ENCODE measurements around the gene CNTNAP5. TPM values are rescaled to one million over a fixed set of nuclear protein-coding genes. Genes with fewer than 3 reads are reported as not detected.

The CNTNAP5 gene
- total RNA-seq, 1 experiment from 2014 or later: not detected

DNA sequence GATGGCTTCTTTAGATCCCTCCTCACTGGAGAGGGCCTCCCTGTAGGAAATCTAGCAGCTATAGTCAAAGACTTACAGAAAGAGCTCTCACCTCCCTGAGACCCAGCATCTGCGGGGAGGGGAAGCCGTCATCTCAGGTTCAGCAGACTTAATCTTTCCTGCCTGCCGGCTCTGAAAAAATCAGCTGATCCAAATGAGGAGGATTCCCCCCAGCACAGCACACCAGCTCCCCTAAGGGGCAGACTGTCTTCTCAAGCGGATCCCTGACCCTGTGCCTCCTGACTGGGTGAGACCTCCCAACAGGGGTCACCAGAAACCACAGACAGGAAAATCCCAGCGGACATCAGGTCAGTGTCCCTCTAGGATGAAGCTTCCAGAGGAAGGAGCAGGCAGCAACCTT is 601.9 kb downstream of the CNTNAP5 start:
- H3K36me3 ChIP-seq (ENCODE audit: control insufficient read depth, insufficient read depth, low read length): no peaks in the 10 kb centered on the region
- ATAC-seq (no peak), DNase-seq (ENCODE audit: low read depth, low spot score) (no peak)
- intact Hi-C loops (cut with micrococcal nuclease; ENCODE audit: unreplicated experiment): no loop called here
- no peaks in the 10 kb centered on the region for H3K27me3 ChIP-seq (ENCODE audit: control insufficient read depth, insufficient read depth, low read length)
- no peak overlapping the region for H3K27ac ChIP-seq (ENCODE audit: low read length)
- TF ChIP-seq POLR2AphosphoS5 (IDR thresholded peaks at IDR 0.05; ENCODE audit: low read depth, low read length) (no peak), SIN3A (IDR thresholded peaks at IDR 0.05; ENCODE audit: borderline replicate concordance, insufficient read depth, low read depth, low read length) (no peak)
- TF ChIP-seq, protein P1, sequence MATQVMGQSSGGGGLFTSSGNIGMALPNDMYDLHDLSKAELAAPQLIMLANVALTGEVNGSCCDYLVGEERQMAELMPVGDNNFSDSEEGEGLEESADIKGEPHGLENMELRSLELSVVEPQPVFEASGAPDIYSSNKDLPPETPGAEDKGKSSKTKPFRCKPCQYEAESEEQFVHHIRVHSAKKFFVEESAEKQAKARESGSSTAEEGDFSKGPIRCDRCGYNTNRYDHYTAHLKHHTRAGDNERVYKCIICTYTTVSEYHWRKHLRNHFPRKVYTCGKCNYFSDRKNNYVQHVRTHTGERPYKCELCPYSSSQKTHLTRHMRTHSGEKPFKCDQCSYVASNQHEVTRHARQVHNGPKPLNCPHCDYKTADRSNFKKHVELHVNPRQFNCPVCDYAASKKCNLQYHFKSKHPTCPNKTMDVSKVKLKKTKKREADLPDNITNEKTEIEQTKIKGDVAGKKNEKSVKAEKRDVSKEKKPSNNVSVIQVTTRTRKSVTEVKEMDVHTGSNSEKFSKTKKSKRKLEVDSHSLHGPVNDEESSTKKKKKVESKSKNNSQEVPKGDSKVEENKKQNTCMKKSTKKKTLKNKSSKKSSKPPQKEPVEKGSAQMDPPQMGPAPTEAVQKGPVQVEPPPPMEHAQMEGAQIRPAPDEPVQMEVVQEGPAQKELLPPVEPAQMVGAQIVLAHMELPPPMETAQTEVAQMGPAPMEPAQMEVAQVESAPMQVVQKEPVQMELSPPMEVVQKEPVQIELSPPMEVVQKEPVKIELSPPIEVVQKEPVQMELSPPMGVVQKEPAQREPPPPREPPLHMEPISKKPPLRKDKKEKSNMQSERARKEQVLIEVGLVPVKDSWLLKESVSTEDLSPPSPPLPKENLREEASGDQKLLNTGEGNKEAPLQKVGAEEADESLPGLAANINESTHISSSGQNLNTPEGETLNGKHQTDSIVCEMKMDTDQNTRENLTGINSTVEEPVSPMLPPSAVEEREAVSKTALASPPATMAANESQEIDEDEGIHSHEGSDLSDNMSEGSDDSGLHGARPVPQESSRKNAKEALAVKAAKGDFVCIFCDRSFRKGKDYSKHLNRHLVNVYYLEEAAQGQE (IDR thresholded peaks at IDR 0.05; ENCODE audit: insufficient read depth in 1 of 2, low read depth in 2 of 2, low read length in 1 of 2): no peak
- H3K4me3 ChIP-seq (ENCODE audit: low read depth in 2 of 2, low read length in 2 of 2): no peak overlapping the region
- in situ Hi-C loops (cut with HindIII; ENCODE audit: low pct_unique_long_range_greater_than_20kb, low sequenced_read_pairs): no loop called here
- H3K4me1 ChIP-seq (ENCODE audit: control insufficient read depth, insufficient read depth, low read length): no peaks in the 10 kb centered on the region
- H3K9me3 ChIP-seq (ENCODE audit: control insufficient read depth, insufficient read depth, low read depth, low read length): no peaks in the 10 kb centered on the region
- BruUV-seq (replicated peaks): no TSS peak
- ChIA-PET CTCF (no interaction called here), POLR2A (no interaction called here)

DNA sequence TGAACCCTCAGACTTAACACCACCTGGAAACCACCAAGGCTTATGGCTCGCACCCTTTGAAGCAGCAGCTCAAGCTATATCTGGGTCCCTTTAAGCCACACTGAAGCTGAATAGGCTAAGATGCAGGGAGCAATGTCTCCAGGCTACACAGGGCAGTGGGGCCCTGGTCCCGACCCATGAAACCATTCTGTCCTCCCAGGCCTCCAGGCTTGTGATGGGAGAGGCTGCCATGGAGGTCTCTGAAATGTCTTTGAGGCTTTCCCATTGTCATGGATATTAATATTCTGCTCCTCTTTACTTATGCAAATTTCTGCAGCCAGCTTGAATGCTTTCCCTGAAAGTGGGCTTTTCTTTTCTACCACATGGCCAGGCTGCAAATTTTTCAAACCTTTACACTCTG is 608.7 kb downstream of the CNTNAP5 start:
- Histone ChIP-seq H3K36me3 (ENCODE audit: control insufficient read depth, insufficient read depth, low read length) (no peaks in the 10 kb centered on the region), H3K27me3 (ENCODE audit: control insufficient read depth, insufficient read depth, low read length) (no peaks in the 10 kb centered on the region), H3K4me3 (ENCODE audit: low read depth in 2 of 2, low read length in 2 of 2) (no peak overlapping the region), H3K4me1 (ENCODE audit: control insufficient read depth, insufficient read depth, low read length) (no peaks in the 10 kb centered on the region), H3K27ac (ENCODE audit: low read length) (no peak overlapping the region), H3K9me3 (ENCODE audit: control insufficient read depth, insufficient read depth, low read depth, low read length) (no peaks in the 10 kb centered on the region)
- ATAC-seq (no peak), DNase-seq (ENCODE audit: low read depth, low spot score) (no peak)
- BruUV-seq (replicated peaks): no TSS peak
- intact Hi-C loops (cut with micrococcal nuclease; ENCODE audit: unreplicated experiment): no loop called here
- POLR2A ChIA-PET: no interaction called here
- in situ Hi-C loops (cut with HindIII; ENCODE audit: low pct_unique_long_range_greater_than_20kb, low sequenced_read_pairs): no loop called here
- CTCF ChIA-PET: no interaction called here
- TF ChIP-seq, protein P1 (IDR thresholded peaks at IDR 0.05; ENCODE audit: insufficient read depth in 1 of 2, low read depth in 2 of 2, low read length in 1 of 2): no peak
- TF ChIP-seq, protein P2, sequence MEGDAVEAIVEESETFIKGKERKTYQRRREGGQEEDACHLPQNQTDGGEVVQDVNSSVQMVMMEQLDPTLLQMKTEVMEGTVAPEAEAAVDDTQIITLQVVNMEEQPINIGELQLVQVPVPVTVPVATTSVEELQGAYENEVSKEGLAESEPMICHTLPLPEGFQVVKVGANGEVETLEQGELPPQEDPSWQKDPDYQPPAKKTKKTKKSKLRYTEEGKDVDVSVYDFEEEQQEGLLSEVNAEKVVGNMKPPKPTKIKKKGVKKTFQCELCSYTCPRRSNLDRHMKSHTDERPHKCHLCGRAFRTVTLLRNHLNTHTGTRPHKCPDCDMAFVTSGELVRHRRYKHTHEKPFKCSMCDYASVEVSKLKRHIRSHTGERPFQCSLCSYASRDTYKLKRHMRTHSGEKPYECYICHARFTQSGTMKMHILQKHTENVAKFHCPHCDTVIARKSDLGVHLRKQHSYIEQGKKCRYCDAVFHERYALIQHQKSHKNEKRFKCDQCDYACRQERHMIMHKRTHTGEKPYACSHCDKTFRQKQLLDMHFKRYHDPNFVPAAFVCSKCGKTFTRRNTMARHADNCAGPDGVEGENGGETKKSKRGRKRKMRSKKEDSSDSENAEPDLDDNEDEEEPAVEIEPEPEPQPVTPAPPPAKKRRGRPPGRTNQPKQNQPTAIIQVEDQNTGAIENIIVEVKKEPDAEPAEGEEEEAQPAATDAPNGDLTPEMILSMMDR (IDR thresholded peaks at IDR 0.05): no peak
- TF ChIP-seq TCF7L2 (IDR thresholded peaks at IDR 0.05; ENCODE audit: low read depth, low read length) (no peak), POLR2AphosphoS5 (IDR thresholded peaks at IDR 0.05; ENCODE audit: low read depth, low read length) (no peak), SIN3A (IDR thresholded peaks at IDR 0.05; ENCODE audit: borderline replicate concordance, insufficient read depth, low read depth, low read length) (no peak)
